Measurements from ENCODE around the gene ATXN2.
A peak's percentile ranks its signal among the peaks of the same experiment; 100 is the strongest.

Gene ATXN2

DNA sequence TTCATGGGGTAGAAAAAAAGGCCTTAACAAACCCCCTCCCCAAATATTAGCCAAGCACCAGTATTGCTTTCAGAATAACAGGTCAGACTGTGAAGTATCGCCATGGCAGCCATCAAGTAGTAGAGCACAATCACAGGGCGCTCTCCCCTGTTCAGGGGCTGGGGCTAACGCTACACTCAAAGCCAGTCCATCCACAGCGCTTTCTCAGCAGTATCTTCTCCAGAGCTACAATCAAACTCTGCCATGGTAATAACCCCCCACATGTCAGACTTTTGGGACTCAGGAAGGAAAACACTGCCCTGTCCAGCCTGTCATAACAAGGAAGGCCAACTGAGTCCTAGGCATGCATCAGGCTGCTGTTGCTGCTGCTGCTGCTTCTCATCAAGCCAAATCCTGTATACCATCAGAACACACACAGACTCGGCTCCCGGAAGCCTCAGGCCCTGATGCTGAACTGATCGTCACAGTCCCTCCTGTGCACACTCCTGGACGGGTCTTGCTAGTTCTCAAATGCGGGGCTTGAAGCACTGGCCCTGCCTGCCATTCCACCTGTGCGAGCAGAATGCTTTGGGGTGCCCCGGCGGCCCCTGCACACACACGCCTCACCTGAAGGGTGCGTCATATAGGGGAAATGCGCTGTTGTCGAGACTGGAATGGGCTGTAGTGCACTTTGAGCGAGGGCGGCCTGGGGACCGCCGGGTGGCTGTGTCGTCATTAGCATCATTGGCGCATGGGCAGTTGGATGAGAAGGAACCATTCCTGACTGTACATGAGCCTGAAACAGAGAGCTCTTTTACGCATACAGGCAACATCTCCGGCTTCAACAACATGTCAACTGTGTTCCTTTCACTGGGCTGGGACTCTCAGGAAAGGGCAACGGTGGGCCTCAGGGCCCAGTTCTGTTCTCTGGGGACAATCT lies 145.8 kb downstream of the ATXN2 start:
- no peak for DNase-seq (ENCODE audit: low read depth, low spot score)

DNA sequence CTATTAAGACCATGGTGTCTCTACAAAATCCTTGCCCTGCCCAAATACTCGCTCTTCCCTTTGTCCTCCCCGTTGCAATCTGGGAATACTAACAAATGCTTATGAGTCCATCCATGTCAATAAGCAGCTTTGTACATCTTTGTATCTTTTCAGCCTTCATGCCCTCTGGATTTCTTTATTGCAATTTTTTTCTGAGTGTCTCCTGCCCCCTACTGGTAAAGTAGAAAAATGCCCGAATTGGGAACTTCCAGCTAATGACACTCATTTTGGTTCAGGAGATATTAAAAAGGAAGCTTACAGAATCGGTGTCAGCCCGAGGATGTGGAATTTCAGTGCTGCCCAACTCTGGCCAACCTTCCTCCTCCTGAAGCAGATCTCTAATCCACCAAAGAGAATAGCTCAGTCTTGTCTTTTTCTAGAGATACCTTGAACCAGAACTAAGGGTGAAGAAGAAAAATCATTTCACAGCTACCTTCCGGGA lies 147.4 kb downstream of the ATXN2 start:
- no peak for DNase-seq (ENCODE audit: low read depth, low spot score)

DNA sequence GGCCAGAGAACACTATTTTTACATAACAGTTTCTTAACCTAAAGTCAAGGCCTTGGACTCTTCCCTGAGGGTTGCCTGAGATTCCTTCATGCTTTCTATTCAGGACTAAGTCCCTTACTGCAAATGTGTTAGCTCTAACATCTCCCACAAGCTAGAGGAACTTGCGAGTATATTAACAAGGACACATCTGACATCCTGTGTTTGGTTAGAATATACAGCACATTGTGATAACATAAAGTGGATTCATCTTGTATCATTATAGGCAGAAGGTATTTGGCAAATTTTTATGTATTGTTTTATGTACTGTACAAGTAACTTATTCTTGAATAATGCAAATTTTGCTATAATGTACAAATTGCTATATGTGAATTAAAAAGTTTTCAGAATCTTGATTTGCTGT lies 147.9 kb downstream of the ATXN2 start:
- no peak for DNase-seq (ENCODE audit: low read depth, low spot score)

DNA sequence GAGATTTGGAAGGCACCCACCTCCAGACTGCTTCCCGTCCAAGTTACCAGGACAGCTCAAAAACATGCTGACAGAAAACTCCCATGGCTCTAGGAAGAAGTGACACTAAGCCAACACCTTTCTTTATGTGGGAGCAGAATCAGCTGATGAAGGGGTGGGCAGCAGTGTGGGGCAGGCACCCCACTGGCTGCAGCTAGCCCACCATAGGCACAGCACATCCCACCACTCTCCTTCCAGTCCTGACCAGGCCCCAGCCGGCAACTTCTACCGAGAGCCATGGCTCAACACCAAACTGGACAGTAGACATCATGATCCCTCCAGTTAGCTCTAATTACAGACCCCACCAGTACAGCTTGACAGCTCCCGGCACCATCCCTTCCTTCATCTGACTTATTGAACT lies 148.4 kb downstream of the ATXN2 start:
- DNase-seq (ENCODE audit: low read depth, low spot score), result no peak

DNA sequence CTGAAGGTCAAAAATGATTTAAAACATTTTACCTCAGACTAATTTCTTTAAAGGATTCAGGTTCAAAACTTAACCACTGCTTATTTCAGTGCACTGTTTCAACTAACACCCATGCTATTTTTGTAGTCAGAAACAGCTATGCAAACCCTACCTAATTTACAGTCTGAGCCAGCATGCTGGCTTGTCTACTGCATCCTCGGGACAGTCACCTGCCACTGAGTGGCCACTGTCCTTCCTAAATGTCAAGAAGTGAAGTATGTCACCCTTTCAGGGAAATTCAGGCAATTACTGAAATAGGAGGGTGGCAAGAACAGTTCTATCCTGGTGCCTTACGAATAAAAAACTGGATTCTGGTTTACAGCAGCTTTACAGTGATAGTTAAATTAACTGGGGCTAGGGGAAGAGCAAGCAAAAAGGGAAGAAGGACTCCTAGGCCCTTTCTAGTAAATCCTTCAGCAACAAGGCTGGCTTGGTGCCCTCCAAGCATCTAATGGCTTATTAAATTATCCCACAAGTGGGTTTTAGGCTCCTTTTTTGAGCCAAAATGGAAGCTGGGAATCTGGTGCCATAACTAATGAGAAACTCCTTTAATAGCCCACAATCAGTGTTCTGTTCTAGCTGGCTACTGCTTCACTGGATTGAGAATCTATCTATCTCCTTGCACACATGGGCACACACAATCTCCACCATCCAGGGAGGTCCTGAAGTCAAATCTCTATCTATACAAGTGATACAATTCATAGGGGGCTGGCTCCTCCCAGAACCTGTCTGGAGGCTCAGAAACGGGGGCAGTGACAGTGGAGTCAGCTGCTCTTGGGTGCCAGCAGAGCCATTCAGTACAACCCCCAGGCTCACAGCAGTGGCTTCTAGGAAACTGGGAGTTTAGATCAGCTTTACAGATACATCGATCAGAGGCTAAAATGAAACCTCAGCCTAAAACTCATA lies 150.0 kb downstream of the ATXN2 start:
- no peak for DNase-seq (ENCODE audit: low read depth, low spot score)

DNA sequence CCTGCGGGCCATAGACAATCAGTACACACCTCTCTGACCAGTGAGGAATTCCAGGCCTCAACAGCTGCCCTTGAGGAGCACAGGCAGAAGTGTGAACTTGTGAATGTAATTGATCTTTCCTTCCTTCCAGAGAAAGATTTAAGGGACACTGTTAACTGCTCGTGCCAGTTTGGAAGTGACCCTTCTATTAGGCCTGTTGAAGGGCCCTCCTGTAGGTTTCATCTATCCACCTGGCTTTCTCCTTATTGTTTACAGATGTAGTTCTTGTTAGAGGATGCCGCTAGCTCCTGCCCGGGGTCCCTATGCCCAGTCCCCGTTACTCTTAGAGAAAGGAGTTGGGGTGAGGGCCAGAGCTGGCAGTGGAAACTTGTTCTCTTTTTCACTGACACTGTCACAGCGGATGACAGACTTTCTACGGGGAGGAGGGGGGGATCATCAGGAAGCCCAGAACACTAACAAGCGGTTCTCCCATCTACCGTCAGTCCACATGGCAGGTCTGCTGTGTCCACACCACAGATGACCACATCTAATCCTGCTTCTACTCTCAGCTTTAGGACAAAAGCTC lies 150.8 kb downstream of the ATXN2 start:
- no peak for DNase-seq (ENCODE audit: low read depth, low spot score)

DNA sequence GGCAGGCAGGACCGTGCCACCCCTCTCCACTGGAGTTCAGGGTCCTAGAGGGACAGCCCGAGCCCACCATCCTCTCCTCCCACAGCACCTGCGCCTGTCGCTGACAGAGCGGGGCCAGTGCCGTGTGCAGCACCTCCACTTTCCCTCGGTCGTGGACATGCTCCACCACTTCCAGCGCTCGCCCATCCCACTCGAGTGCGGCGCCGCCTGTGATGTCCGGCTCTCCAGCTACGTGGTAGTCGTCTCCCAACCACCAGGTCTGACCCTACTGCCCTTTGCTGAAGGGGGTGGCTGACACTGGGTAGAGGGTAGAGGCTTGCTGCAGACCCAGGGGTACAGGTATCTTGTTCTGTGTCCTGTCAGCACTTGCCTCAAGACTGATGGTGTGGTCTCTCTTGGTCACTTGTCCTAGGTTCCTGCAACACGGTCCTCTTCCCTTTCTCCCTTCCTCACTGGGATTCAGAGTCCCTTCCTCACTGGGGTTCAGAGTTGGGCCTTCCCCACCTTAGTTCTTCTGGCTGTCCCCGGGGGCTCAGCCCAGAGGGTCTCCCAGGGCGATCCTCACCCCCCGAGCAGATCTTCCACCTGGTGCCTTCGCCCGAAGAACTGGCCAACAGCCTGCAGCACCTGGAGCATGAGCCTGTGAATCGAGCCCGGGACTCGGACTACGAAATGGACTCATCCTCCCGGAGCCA lies 151.4 kb downstream of the ATXN2 start:
- DNase-seq (ENCODE audit: low read depth, low spot score), result no peak

DNA sequence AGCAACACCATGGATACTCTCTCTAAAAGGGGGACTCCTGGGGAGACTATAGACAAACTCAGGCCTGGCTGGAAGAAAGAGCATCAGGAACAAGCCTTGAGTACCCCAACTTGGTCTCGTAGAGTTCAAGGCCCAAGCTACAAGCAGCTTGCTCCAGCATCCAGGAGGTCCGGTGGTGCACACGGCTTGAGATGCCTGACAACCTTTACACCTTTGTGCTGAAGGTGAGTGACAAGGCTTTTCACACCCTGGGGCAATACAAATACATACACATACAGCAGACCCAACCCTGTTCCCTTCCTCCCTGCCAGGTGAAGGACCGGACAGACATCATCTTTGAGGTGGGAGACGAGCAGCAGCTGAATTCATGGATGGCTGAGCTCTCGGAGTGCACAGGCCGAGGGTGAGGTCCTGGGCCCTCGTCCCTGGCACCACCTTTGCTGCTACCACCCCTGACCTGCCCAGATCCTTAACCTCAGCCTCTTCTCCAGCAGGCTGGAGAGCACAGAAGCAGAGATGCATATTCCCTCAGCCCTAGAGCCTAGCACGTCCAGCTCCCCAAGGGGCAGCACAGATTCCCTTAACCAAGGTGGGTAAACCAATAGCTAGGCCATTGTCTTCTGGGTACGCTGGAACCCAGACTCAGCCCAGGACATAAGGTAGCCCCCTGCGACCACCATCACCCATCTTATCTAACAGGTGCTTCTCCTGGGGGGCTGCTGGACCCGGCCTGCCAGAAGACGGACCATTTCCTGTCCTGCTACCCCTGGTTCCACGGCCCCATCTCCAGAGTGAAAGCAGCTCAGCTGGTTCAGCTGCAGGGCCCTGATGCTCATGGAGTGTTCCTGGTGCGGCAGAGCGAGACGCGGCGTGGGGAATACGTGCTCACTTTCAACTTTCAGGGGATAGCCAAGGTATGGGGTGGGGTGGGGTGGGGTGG lies 152.2 kb downstream of the ATXN2 start:
- DNase-seq (ENCODE audit: low read depth, low spot score), result no peak

DNA sequence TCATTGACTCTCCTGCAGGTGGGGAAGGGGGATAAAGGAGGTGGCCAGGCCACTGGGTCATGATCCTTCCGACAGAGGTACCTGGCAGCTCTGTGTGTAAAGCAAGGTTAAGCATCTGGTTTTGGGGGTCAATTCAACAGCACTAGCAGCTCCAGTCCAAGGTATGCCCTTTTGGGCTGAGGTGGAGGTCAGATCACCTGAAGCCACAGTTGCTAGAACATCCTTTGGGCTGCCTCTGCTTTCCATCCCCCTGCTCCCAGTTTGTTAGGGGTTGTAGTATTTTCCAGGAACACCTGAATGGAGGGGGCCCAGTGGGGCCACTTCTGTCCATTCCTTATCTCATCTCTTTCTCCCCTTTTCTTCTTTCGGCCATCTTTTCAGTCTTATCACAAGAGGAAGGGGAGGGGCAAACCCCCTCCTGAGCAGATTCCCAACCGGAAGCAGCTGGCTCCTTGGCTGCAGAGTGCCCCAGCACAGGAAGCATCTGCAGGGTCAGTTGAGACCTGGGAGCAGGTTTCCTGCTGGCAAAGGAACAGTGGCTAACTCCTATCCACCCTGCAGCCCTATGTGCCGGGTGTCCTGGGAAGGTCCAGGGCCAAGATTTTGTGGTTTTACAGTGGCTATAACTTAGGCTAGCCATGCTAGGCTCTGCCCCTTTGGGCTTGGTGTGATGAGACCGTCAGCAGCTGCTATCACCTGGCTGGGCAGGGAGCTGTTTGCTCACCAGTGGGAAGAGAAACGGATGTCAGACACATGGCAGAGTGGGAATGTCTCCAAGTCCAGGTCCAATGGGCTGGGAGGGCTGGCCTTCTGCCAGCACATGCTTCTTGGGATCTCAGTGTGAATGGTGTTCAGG lies 153.2 kb downstream of the ATXN2 start:
- DNase-seq (ENCODE audit: low read depth, low spot score), result peak; percentile 57

DNA sequence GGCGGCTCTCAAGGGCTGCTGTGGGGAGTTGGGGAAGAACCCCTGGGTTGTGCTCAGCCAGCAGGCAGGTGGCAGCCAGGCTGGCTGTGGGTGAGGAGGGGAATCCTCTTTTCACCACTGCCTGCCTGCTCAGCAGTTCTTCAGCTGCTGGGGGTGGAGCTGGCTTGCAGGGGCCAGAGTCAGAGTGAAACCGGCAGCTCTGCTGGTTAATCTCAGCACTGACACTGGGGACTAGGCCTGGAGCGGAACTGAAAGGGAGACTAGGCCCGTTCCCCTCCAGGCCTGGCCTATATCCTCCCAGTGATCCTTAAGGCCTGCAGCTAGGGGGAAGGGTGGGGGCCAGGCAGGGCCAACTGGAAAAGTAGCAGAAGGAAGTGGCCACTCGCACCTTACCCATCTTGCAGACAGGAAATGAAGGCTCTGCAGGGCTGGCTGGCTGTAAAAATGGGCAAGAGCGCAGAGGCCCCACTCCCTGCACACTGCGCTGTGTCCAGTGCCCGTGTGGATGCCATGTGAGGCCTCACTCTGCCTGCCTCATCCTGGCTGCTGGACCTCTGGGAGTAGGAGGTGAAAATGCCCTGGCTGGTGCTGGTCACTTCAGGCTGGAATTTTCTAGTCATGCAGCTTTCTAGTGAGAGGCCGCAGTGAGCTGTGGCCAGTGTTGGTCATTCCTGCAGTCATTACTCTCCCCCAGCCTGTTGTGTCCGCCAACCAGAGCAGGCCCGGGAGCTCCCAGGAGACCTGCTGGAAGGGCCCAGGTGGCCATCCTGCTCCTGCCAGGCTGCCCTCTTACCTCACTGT lies 154.0 kb downstream of the ATXN2 start:
- DNase-seq (ENCODE audit: low read depth, low spot score), result peak; percentile 83

DNA sequence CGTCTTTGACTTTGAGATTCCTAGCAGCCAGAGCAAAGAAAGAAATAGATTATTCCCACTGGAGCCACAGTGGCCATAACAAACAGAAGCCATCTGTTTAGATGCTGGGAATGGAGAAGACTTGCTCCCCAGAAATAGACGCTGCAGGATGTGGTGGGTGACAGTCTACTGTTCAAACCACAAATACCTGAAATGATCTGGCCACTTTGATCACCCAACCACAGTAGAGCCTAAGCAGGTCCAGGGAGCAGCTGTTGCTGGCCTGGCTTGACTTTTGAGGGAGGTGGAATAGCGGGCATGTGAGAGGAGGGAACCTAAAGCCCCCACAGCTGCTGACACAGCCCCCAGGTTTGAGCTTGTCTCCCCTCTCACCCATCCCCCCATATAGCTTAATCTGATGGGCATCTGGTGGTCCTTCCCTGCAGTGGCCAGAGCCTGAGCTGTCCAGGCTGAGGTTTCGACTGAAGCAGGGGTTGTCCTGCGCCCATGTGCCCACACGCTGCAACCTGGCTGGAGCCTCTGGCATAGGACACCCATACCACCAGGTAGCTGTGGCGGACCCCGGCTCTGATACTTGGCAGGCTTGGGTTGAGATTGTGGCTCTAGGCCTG lies 154.7 kb downstream of the ATXN2 start:
- no peak for DNase-seq (ENCODE audit: low read depth, low spot score)

DNA sequence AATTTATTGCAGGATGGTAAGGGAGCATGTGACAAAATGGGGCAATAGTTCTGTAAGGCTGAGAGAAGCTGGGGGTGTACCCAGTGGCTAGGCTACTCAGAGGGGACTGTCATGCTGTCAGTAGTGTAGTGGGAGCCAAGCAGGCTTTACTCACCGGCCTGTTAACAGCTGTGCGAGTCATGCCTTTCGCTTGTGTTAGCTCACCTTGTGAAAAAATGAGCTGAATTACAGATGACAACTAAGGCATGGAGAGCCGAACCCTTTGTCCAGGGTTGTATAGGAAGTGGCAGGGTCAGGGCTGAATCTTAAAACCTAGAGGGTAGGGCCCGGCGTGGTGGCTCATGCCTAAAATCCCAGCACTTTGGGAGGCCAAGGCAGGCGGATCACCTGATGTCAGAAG lies 155.5 kb downstream of the ATXN2 start:
- no peak for DNase-seq (ENCODE audit: low read depth, low spot score)

DNA sequence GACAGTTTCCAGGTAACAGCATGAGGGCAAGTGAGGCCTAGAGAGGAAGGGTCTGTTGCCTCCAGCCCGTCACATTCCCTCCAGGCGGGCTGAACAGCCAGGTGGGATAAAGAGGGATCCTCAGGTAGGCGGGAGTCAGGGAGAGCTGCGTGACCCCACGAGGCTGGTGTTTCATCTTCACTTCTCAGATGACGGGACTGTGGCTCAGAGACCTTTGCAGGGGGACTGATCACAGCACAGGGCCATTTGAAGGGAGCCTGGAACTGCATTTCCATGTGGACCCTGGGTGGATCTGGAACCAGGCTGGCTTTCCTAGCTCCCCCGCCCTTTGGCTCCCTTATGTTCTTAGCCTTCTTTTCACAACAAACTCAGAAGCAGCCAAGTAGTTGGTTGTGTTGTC lies 156.0 kb downstream of the ATXN2 start:
- no peak for DNase-seq (ENCODE audit: low read depth, low spot score)

DNA sequence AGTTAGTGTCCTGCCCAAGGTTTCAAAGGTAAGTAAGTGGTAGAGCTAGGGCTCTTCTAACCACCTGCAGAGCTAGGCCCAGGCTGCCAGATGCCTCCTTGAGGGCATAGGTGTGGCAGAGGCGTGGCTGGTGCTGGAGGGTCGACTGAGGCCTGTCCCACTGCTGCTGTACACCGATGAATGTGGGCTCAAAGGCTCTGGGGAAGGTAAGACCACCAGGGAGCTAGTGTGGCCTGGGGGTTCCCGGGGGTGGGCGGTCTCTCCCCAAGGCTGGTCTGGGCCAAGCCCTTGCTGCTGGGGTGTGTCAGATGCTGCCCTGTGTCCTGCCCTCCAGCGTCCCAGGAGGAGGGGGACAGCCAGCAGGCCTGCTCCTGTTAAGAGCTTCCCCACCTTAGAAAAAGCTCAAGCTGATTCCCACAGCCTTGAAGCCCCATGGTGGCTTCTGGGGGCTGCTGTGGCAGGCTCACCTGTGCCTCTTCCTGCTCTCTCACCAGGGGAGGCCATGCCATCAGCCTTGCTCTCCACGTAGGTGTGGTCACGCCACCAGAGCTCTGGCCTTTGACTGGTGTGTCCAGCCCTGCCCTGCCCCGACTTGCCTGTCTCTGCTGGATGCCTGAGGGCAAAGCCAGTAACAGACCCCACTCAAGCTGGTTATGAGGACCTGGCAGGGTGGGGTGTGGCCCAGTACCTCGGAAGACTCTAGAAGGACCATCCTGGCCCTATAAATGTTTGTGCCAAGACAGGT lies 156.6 kb downstream of the ATXN2 start:
- no peak for DNase-seq (ENCODE audit: low read depth, low spot score)

DNA sequence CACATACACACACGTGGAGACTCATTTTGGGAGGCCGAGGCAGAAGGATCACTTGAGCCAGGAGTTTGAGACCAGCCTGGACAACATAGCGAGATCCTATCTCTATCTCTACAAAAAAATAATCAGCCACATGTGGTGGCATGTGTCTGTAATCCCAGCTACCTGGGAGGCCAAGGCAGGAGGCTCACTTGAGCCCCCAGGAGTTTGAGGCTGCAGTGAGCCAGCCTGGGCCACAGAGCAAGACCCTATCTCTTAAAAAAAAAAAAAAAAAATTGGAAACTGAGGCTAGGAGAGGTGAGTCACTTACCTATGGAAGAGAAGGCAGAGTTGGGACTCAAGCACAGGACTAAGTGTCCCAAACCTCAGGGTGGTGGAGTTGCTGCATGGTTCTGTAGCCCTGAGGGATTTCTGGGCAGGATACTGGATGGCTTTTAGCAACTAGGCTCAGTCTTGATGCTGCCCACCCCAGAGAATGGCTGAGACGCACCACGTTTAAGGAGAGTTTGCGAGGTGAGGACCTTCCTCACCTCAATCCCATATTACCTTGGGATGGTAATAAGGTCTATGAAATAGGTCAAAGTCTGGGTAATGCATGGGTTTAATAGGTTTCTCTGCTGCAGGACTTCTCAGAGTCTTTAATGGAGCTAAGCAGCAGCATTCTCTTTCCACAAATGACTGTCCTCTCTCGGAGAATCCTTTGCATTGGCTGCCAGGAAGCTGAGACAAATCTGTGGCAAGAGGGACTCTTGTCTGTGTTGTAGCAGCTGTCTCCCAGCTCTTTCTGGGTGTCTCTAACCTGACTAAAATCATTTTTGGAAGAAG lies 157.8 kb downstream of the ATXN2 start:
- no peak for DNase-seq (ENCODE audit: low read depth, low spot score)

DNA sequence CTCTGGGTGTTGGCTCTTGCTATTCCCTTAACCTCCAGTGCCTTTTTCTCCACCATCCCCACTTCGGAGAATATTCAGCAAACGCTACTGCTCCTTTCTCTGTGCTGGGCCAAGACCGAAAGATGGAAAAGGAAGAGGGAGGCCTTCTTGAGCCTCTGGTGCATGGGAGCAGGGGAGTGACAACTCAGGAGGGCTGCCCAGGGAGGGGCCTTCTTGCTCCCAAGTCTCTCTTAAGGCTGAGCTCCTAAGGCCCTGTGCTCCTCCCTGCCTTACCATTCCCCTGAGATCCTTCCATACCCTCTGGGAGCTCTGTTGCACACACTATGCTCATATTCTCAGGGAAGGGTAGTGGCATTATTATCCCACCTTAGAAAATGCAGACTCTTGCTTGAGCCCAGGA lies 158.5 kb downstream of the ATXN2 start:
- no peak for DNase-seq (ENCODE audit: low read depth, low spot score)

DNA sequence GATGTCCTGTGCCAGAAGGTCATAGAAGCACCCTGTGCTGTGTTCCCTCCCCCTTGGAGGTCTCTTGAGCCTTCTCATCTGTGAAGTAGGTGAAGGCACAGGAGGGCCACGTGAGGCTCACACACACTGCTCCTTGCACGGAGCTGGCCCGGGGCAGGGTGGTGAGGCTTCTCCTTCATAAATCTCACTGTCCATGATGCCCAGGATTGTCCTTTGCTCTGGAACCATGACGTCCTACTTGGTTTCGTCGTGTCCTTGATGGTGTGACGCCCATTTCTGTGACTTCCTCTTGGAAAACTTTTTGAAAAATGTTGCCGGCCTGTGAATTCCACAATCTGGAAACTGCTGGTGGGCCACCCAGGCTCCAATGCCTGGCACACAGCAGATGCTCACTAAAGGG lies 159.0 kb downstream of the ATXN2 start:
- DNase-seq (ENCODE audit: low read depth, low spot score), result no peak
